Right cardiac atrium (tissue), 5 donors: ENCODE data around the gene PKP2. TPM values are rescaled to one million over a fixed set of nuclear protein-coding genes. Genes with fewer than 3 reads are reported as not detected.

Experiments
- ATAC-seq, 2 donors: fragments of 200-7000 bp; cut with Tn5 transposase; one replicate each; pipeline versions ENCODE4 v1.8.0 to v1.9.1; 2020; ENCODE audit warnings: moderate library complexity in 2 of 2, mild to moderate bottlenecking in 1 of 2
- DNase-seq, 3 donors: peaks; one replicate each; pipeline ENCODE4 v3.0.0-alpha.2; 2020
- H3K27ac ChIP-seq: one replicate; pipeline ENCODE4 v1.5.1; 2013; ENCODE audit warnings: mild to moderate bottlenecking, low read length, control low read depth, moderate library complexity
- H3K27me3 ChIP-seq: one replicate; pipeline ENCODE4 v1.6.1; 2013; ENCODE audit not compliant: control insufficient read depth, insufficient read depth
- H3K4me1 ChIP-seq: one replicate; pipeline ENCODE4 v1.6.1; 2013; ENCODE audit warnings: low read length; ENCODE audit not compliant: control insufficient read depth, insufficient read depth
- H3K4me3 ChIP-seq: one replicate; pipeline ENCODE4 v1.5.1; 2013; ENCODE audit warnings: low read length, control low read depth
- H3K9me3 ChIP-seq: one replicate; pipeline ENCODE4 v1.6.1; 2013; ENCODE audit warnings: low read length; ENCODE audit not compliant: control insufficient read depth
- WGBS: extraction: QIAGEN DNeasy Blood & Tissue Kit; methylation state at CpG from one replicate; pipeline ENCODE4 v1.1.7; 2013; 5-methylcytosine and 5-hydroxymethylcytosine counted together
- intact Hi-C, 4 donors: fragments of 100-400 bp; cut with DNase I; formaldehyde crosslinking; loops; one replicate each; pipeline versions ENCODE4 v1.11.0 to v1.14.0; 2022 to 2023
- polyA plus RNA-seq: library from polyadenylated mRNA; stranded (reverse); fragments of 200-250 nt; gene quantifications from one replicate; pipeline ENCODE4 v1.2.3, GENCODE V29; 2013
- total RNA-seq, 4 donors: library from RNA; stranded (reverse); fragmentation: NEBNext Ultra II Directional; extraction: Animal tissue kit (Norgen Biotek cat#: 25700); gene quantifications; one replicate each; pipeline ENCODE4 v1.2.1, GENCODE V29; 2021
- donor health status: healthy with polysubstance abuse.
- donor health status: DM: no; HTN: yes; CAD: no.
- donor health status: DM: no; HTN: no; CAD: no.
- donor health status: DM: no; HTN: yes; CAD: no; lungs with severe emphysema.
- donor health status: DM: yes; HTN: yes; CAD: no.

The PKP2 gene
- total and polyA plus RNA-seq, 5 donors: 84.6 to 374 (median 193) TPM

DNA sequence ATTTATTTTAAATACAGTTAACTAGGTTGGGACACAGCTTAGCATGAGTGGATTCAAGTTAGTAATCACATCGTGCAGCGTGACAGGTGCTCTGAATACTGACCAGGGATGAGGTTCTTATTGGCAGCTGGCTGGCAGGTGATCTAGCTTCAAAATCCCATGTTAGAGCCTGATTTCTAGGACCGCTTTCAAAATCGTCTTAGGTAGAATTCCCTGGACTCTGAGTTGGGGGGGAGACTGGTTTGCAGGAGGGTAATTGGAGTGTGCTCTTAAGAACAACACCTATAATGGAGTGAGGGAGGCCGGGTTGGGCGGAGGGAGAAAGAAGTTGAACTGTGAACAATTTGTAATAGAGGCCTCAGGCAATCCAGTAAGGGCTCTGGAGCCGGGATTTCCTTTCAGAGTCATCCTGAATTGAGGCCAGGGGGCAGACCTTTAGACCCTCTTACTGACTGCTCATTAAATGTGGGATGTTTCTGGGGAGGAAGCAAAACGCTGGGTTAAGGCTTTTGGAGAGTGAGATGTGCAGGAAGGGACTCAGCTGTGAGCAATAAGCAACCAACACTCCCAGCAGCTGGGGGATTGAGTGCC is 140.0 kb downstream of the PKP2 start:
- no peak for ATAC-seq
- 36% methylated on average over 8 of the region's 8 CpGs for WGBS
- Histone ChIP-seq H3K27ac (no peak overlapping the region), H3K9me3 (no peaks in the 10 kb centered on the region), H3K27me3 (no peaks in the 10 kb centered on the region), H3K4me3 (no peak overlapping the region), H3K4me1 (no peaks in the 10 kb centered on the region)
- intact Hi-C loops: loop anchor here (2.0 to 5.0 kb wide), 4 partner anchors 161 to 1266 kb away; partner anchors contain the start of gene ALG10 (in 2 of the 4)
- DNase-seq: no peak

GRCh38 chr12:32755654-32756475 is 140.7 kb downstream of the PKP2 start, which contains the start of gene YARS2:
Gene YARS2 (minus strand): TSS chr12:32755897. CDS start chr12:32755874, 23 bp downstream.
- Histone ChIP-seq H3K27me3 (no peaks in the 10 kb centered on the region), H3K27ac (peak within 1 kb of the TSS; percentile 76), H3K4me1 (no peaks in the 10 kb centered on the region), H3K4me3 (peak within 1 kb of the TSS; percentile 75), H3K9me3 (no peaks in the 10 kb centered on the region)
- intact Hi-C loops: loop anchor here (2.0 to 5.0 kb wide), 4 partner anchors 161 to 1266 kb away; partner anchors contain the start of gene ALG10 (in 2 of the 4)
- ATAC-seq (peak; percentile 99), DNase-seq (peak; percentile 96 to 98 (median 96))
- WGBS: under 1% methylated on average over 39 of the region's 39 CpGs

DNA sequence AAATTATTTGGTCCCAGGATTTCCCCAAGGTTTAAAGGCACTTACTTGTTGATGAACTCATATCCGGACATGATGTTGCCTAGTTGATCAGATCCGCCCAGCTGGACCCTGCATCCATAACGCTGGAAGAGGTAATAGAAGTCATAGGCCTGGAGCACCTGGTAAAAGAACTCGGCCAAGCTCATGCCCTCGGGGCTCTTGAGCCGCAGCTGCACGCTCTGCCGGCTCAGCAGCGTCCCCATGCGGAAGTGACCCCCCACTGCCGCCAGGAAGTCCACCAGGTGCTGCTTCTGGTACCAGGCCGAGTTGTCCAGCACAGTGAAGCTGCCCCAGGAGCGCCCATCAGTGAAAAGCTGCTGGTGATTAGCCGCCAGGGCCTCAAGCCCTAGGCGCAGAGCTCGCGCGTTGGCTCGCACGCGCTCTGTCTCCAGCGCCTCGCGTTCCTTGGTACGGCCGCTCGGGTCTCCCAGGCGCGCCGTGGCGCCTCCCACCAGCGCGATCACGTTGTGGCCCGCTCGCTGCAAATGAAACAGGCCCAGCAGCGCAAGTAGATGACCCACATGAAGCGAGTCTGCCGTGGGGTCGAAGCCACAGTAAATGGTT is 141.4 kb downstream of the PKP2 start:
- Histone ChIP-seq H3K4me3 (peak overlapping the region; percentile 75), H3K4me1 (no peaks in the 10 kb centered on the region), H3K27me3 (no peaks in the 10 kb centered on the region), H3K9me3 (no peaks in the 10 kb centered on the region), H3K27ac (peak overlapping the region; percentile 68)
- DNase-seq (peak; percentile 64 to 85 (median 83)), ATAC-seq (peak; percentile 71 to 77)
- intact Hi-C loops: loop anchor here (5.0 kb wide), 3 partner anchors 162 to 1267 kb away; partner anchors contain the start of gene ALG10 (in 2 of the 4)
- WGBS: under 1% methylated on average over 40 of the region's 40 CpGs

DNA sequence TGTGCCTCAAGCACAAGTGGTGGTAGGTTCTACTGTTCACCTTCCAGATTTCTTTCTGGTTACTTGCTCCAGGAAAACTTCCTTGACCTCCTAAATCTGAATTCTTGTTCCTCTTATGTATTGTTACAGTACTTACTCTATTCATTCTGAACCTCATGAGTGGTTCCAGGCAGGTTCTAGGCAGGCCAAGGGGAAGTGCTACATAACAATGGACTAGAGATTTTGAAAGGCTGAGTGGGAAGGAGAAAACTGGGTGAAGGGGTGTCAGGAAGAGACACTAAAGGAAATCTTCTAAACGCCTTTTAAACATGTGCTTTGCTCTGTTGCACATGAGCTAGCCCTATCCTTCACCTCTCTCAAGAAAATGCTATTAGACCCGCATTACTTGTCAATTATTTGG is 142.5 kb downstream of the PKP2 start:
- Histone ChIP-seq H3K4me3 (no peak overlapping the region), H3K27me3 (no peaks in the 10 kb centered on the region), H3K4me1 (no peaks in the 10 kb centered on the region), H3K27ac (no peak overlapping the region), H3K9me3 (no peaks in the 10 kb centered on the region)
- intact Hi-C loops: no loop called here
- ATAC-seq (no peak), DNase-seq (no peak)
- 37% methylated on average over 2 of the region's 2 CpGs for WGBS

- WGBS: 42% methylated on average over 4 of the region's 4 CpGs
- intact Hi-C loops: no loop called here
- Histone ChIP-seq H3K4me3 (no peak overlapping the region), H3K4me1 (no peaks in the 10 kb centered on the region), H3K9me3 (no peaks in the 10 kb centered on the region), H3K27ac (no peak overlapping the region), H3K27me3 (no peaks in the 10 kb centered on the region)
- DNase-seq (no peak), ATAC-seq (no peak)
Observed at GRCh38 chr12:32753605-32754004, 143.0 kb downstream of the PKP2 start.

DNA sequence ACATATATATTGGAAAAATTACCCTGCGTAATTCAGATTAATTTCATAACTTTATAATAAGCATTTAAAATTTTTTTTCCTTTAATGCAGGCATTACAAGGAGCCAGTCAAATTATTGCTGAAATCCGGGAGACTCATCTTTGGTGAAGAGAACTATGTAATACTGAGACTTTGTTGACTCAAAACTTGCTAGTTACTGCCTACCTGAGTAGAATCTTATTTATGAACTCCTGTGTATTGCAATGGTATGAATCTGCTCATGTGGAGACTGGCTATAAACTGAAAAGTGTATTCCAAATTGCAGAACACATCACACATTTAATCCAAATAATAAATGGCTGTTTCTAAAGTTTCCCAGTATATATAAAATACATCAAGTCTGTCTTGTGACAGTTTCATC is 153.3 kb downstream of the PKP2 start:
- intact Hi-C loops: no loop called here
- no peak for DNase-seq
- H3K9me3 ChIP-seq: no peaks in the 10 kb centered on the region
- no peaks in the 10 kb centered on the region for H3K4me1 ChIP-seq
- no peaks in the 10 kb centered on the region for H3K27me3 ChIP-seq
- no peak overlapping the region for H3K4me3 ChIP-seq
- 96% methylated on average over 2 of the region's 2 CpGs for WGBS
- ATAC-seq: no peak
- H3K27ac ChIP-seq: no peak overlapping the region

- no peaks in the 10 kb centered on the region for H3K27me3 ChIP-seq
- H3K9me3 ChIP-seq: no peaks in the 10 kb centered on the region
- H3K27ac ChIP-seq: no peak overlapping the region
- no peak overlapping the region for H3K4me3 ChIP-seq
- ATAC-seq (no peak), DNase-seq (no peak)
- no peaks in the 10 kb centered on the region for H3K4me1 ChIP-seq
- intact Hi-C loops: no loop called here
- WGBS: 88% methylated on average over 10 of the region's 10 CpGs
Observed at GRCh38 chr12:32742133-32742532, 154.4 kb downstream of the PKP2 start.

Other genes starting within 250 kb of the PKP2 start
- gene DNM1L, start 217.5 kb downstream of the PKP2 start, total RNA-seq: 10 to 100 TPM; 52.0 to 73.0 (median 62.0) TPM
- gene DNM1L, start 217.5 kb downstream of the PKP2 start, polyA plus RNA-seq: 41.7 TPM
- 10 to 100 TPM in 1 of 4 donors, 1 to 10 TPM in 3; 7.3 to 11.7 (median 9.0) TPM for gene YARS2, start 140.9 kb downstream of the PKP2 start, total RNA-seq
- gene YARS2, start 140.9 kb downstream of the PKP2 start, polyA plus RNA-seq: 15.1 TPM